Ascending aorta (tissue), 2 donors: ENCODE data around the gene SHB. TPM values are rescaled to one million over a fixed set of nuclear protein-coding genes. Genes with fewer than 3 reads are reported as not detected.

ENCODE experiments used
- DNase-seq, 2 donors: peaks; one replicate each; pipeline ENCODE4 v3.0.0-alpha.2; 2019; ENCODE audit warnings: low spot score in 2 of 2
- H3K27ac ChIP-seq, 2 donors: fragments of 200-600 bp; sonication (generic); one replicate each; pipeline ENCODE4 v1.5.1; 2016 to 2017; ENCODE audit warnings: mild to moderate bottlenecking in 1 of 2
- H3K27me3 ChIP-seq: fragments of 200-600 bp; sonication (generic); one replicate; pipeline ENCODE4 v1.5.1; 2017
- H3K36me3 ChIP-seq, 2 donors: fragments of 200-600 bp; sonication (generic); one replicate each; pipeline ENCODE4 v1.5.1; 2016
- H3K4me1 ChIP-seq, 2 donors: fragments of 200-600 bp; sonication (generic); one replicate each; pipeline ENCODE4 v1.5.1; 2016 to 2017; ENCODE audit warnings: mild to moderate bottlenecking in 1 of 2
- H3K4me3 ChIP-seq, 2 donors: fragments of 200-600 bp; sonication (generic); one replicate each; pipeline ENCODE4 v1.5.1; 2016 to 2017; ENCODE audit warnings: mild to moderate bottlenecking in 1 of 2
- H3K9me3 ChIP-seq, 2 donors: fragments of 200-600 bp; sonication (generic); one replicate each; pipeline ENCODE4 v1.5.1; 2016
- CTCF ChIP-seq, 3 experiments: fragments of 200-600 bp in 2 of 3; fragments of 450-650 bp in 1 of 3; sonication (generic) in 2 of 3; IDR thresholded peaks; one replicate each; pipeline ENCODE4 v1.5.1; 2016 to 2019; ENCODE audit warnings: antibody characterized with exemption in 3 of 3, mild to moderate bottlenecking in 1 of 3, moderate library complexity in 1 of 3
- intact Hi-C: fragments of 100-400 bp; cut with DNase I; formaldehyde crosslinking; loops from one replicate; pipeline ENCODE4 v1.15.1; 2023
- total RNA-seq: library from RNA; depleted of rRNA; stranded (reverse); fragments of >200 nt; gene quantifications from one replicate; pipeline ENCODE4 v1.1.0, GENCODE V29; 2016

The SHB gene
- total RNA-seq, 1 donor from 2014 or later = 77.8 TPM

DNA sequence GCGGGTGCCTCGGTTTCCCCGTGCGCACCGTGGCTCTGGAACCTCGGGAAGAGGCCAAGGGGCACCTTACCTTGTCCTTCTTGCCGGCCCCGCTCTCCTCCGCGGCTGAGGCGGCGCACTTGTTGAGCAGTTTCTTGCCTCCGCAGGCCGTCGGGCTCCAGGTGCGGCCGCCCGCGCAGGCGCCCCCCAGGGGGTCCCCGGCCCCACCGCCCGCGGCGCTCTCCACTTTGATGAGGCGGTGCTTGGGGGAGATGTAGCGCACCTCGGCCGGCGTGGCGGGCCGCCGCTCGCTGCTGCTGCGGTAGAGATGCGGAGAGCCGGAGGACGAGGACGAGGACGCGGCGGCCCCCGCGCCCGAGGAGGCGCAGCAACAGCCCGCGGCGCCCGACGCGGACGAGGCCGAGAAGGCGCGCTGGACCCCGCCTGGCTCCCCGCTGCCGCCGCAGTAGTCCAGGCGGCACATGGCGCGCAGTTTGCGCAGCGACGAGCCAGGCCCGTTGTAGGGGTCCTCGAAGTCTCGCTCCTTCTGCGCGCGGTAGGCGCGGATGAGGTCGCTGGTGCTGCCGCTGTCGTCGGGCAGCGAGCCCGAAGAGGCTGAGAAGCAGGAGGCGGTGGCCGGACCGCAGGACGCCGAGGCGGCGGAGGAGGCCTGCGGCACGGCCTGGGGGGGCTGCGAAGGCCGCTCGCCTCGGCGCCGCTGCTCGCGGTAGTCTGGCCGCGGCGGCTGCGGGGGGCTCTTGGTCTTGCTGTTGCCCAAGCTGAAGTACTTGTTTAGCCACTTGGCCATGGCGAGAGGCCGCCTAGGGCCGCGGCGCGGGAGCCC is 957 bp downstream of the SHB start:
- Histone ChIP-seq H3K36me3 (no peaks in the 10 kb centered on the region), H3K27ac (peak overlapping the region; percentile 87 to 99), H3K9me3 (no peaks in the 10 kb centered on the region), H3K27me3 (no peaks in the 10 kb centered on the region), H3K4me3 (peak overlapping the region; percentile 87 to 97), H3K4me1 (peaks cover 3 to 19% of the 10 kb centered on the region in 2 donors)
- intact Hi-C loops = loop anchor here (1.0 to 2.0 kb wide), 2 partner anchors 25 to 51 kb away; no protein-coding TSS in a partner anchor
- no peak for TF ChIP-seq CTCF (IDR thresholded peaks at IDR 0.05)
- DNase-seq = no peak

- H3K36me3 ChIP-seq = no peaks in the 10 kb centered on the region
- intact Hi-C loops = loop anchor here (1.0 kb wide), 1 partner anchor 19 kb away; no protein-coding TSS in a partner anchor
- no peaks in the 10 kb centered on the region for H3K27me3 ChIP-seq
- H3K4me3 ChIP-seq = peak overlapping the region; percentile 87 to 97
- peak in 1 of 2 donors; percentile 85 for DNase-seq
- no peaks in the 10 kb centered on the region for H3K9me3 ChIP-seq
- peaks cover 3 to 22% of the 10 kb centered on the region in 2 donors for H3K4me1 ChIP-seq
- peak overlapping the region; percentile 87 to 99 for H3K27ac ChIP-seq
- TF ChIP-seq CTCF (IDR thresholded peaks at IDR 0.05) = no peak
These were observed 1.8 kb downstream of the SHB start for GRCh38 chr9:38066914-38067858.

- peak in 1 of 3 experiments; percentile 15 for TF ChIP-seq CTCF (IDR thresholded peaks at IDR 0.05)
- intact Hi-C loops = loop anchor here (1.0 kb wide), 1 partner anchor 18 kb away; no protein-coding TSS in a partner anchor
These were observed 2.7 kb downstream of the SHB start for GRCh38 chr9:38066197-38066913.

DNA sequence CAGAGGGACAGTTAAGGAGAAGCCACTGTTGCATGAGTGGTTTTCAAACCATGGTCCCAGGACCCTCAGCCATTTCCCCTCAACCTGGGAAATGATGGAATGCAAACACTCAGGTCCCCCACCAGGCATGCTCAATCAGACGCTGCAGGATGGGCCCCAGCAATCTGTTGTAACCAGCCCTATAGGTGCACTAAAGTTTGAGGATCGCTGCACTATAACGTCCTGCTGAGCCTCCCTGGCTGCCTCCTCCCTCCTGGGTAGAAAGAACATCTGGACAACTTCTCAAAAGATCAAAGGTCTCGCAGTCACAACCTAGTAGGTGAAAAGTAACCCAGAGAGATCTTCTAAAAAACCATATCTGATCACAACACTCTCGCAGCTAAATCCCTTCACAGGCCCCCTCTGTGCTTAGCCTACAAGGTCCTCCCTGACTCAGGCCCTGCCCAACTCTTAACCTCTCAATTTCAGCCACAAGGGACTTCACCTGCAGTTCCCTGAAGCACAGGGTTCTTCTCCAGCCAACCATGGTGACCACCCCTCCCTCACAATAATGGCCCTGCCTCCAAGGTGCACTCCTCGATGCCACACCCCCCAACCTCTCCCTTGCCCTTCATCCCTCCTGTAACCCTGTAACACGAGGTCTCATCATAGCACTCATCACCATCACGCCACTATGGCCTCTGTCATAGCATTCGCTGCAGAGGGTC is 3.5 kb downstream of the SHB start:
- no peaks in the 10 kb centered on the region for H3K36me3 ChIP-seq
- H3K27ac ChIP-seq = peak overlapping the region; percentile 87 to 99
- intact Hi-C loops = loop anchor here (1.0 kb wide), 1 partner anchor 17 kb away; no protein-coding TSS in a partner anchor
- H3K4me1 ChIP-seq = peaks cover 3 to 27% of the 10 kb centered on the region in 2 donors
- H3K9me3 ChIP-seq = no peaks in the 10 kb centered on the region
- no peaks in the 10 kb centered on the region for H3K27me3 ChIP-seq
- H3K4me3 ChIP-seq = peak overlapping the region; percentile 87 to 97
- no peak for TF ChIP-seq CTCF (IDR thresholded peaks at IDR 0.05)
- DNase-seq = no peak

More at GRCh38 chr9:38066197-38066913, 2.7 kb downstream of the SHB start:
- Histone ChIP-seq H3K9me3 (no peaks in the 10 kb centered on the region), H3K36me3 (no peaks in the 10 kb centered on the region), H3K27ac (peak overlapping the region; percentile 87 to 99), H3K4me1 (peaks cover 3 to 27% of the 10 kb centered on the region in 2 donors), H3K4me3 (peak overlapping the region; percentile 87 to 97), H3K27me3 (no peaks in the 10 kb centered on the region)
- DNase-seq = no peak
